GM06990 (cell line): ENCODE measurements around the gene GRIA1.

Experiments
- DNase-seq: peaks from one replicate; pipeline ENCODE4 v3.0.0-alpha.2; 2011; ENCODE audit not compliant: insufficient read length; ENCODE audit errors: extremely low read depth
- H3K27me3 ChIP-seq: replicated peaks from 2 replicates; pipeline ENCODE4 v1.6.0; 2011; ENCODE audit warnings: low read length; ENCODE audit not compliant: control insufficient read depth, insufficient read depth
- H3K36me3 ChIP-seq: 2 replicates; pipeline ENCODE4 v1.5.1; 2011; ENCODE audit warnings: low read length; ENCODE audit not compliant: control insufficient read depth, insufficient read depth
- H3K4me3 ChIP-seq: replicated peaks from 2 replicates; pipeline ENCODE4 v1.5.1; 2011; ENCODE audit warnings: low read depth, mild to moderate bottlenecking, control low read depth, low read length
- TF ChIP-seq, protein P1 (sequence below): IDR thresholded peaks from 2 replicates; pipeline ENCODE4 v1.5.1; 2011; ENCODE audit warnings: low read length, control low read depth, mild to moderate bottlenecking, inconsistent platforms; ENCODE audit not compliant: insufficient read depth, poor library complexity, severe bottlenecking

The GRIA1 gene

DNA sequence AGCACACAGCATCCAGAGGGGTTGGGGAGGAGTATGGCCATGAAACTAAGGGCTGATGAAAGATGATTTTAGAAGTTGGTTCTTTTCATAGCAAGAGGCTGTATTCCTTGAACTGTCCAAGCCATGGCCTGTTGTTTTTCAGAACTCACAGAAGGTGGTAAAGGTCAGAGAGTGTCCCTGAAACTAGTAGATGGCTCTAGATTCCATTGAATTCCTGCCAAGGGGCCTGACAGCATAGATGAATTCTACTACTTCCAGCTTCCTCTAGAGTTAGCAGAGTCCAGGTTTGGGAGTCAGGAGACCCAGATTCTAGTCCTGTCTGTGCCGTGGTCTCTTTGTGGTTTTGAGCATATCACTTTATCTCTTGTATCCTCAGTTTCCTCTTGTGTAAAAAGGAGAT, 101.6 kb downstream of the GRIA1 start:
- DNase-seq, result no peak
- Histone ChIP-seq H3K36me3 (no peaks in the 10 kb centered on the region), H3K4me3 (no peak overlapping the region), H3K27me3 (no peaks in the 10 kb centered on the region)
- TF ChIP-seq, protein P1, sequence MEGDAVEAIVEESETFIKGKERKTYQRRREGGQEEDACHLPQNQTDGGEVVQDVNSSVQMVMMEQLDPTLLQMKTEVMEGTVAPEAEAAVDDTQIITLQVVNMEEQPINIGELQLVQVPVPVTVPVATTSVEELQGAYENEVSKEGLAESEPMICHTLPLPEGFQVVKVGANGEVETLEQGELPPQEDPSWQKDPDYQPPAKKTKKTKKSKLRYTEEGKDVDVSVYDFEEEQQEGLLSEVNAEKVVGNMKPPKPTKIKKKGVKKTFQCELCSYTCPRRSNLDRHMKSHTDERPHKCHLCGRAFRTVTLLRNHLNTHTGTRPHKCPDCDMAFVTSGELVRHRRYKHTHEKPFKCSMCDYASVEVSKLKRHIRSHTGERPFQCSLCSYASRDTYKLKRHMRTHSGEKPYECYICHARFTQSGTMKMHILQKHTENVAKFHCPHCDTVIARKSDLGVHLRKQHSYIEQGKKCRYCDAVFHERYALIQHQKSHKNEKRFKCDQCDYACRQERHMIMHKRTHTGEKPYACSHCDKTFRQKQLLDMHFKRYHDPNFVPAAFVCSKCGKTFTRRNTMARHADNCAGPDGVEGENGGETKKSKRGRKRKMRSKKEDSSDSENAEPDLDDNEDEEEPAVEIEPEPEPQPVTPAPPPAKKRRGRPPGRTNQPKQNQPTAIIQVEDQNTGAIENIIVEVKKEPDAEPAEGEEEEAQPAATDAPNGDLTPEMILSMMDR, result no peak

- no peaks in the 10 kb centered on the region for H3K27me3 ChIP-seq
- no peaks in the 10 kb centered on the region for H3K36me3 ChIP-seq
- TF ChIP-seq, protein P1, result no peak
- no peak for DNase-seq
- H3K4me3 ChIP-seq, result no peak overlapping the region
Measured at GRCh38 chr5:153594785-153595184, 104.3 kb downstream of the GRIA1 start.

- TF ChIP-seq, protein P1, result no peak
- H3K4me3 ChIP-seq, result no peak overlapping the region
- DNase-seq, result no peak
- H3K27me3 ChIP-seq, result no peaks in the 10 kb centered on the region
- H3K36me3 ChIP-seq, result no peaks in the 10 kb centered on the region
Measured at GRCh38 chr5:153598099-153598498, 107.6 kb downstream of the GRIA1 start.

DNA sequence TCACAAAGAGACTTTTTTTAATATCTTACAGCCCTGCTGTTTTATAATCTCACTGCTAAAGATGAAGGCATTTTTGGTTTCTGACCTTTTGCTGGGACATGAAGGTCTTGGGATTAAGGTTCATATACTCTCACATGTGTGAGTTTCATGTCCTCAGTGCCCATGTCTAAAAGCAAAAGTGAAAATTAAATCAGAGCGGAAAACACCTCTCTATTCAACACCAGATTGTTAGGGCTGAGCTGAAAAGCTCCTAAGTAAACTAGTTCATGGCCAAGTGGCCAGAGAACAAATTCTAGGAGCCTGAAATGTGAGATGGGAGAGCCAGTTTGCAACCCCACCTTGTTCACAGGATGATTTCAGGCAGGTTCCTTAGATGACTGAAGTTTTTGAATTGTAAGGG, 110.9 kb downstream of the GRIA1 start:
- DNase-seq, result no peak
- no peaks in the 10 kb centered on the region for H3K36me3 ChIP-seq
- TF ChIP-seq, protein P1, result no peak
- H3K4me3 ChIP-seq, result no peak overlapping the region
- no peaks in the 10 kb centered on the region for H3K27me3 ChIP-seq

GRCh38 chr5:153605386-153605785, 114.9 kb downstream of the GRIA1 start:
- Histone ChIP-seq H3K4me3 (no peak overlapping the region), H3K36me3 (no peaks in the 10 kb centered on the region), H3K27me3 (no peaks in the 10 kb centered on the region)
- TF ChIP-seq, protein P1, result no peak
- DNase-seq, result no peak

DNA sequence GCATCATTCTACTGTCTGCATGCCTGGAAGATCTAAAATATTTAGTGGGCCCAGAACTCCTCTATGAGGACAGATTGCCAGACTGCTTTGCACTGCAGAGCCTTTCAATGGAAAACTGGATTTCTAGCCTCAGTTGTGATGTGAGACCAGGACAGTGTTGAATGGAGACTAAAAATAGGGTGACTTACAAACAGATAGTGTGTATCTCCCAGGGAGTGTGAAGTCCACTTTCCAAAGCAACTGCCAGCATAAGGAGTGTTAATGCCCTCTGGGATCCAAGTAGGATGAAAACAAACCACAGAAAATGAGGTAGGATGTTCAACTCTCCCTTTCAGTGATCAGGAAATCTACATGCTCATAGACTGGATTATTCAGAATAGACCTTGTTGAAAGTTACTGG, 119.5 kb downstream of the GRIA1 start:
- H3K27me3 ChIP-seq, result no peaks in the 10 kb centered on the region
- no peak for DNase-seq
- H3K4me3 ChIP-seq, result no peak overlapping the region
- TF ChIP-seq, protein P1, result no peak
- H3K36me3 ChIP-seq, result no peaks in the 10 kb centered on the region
